GM19324 (cell line): ENCODE data around the gene MYO5A.
"Not testable (repeated sequence)": the region's sequence is repeated elsewhere in the genome, so short reads cannot be mapped to it uniquely, and the experiment has no call there.

Experiments
- ATAC-seq: cut with Tn5 transposase; IDR thresholded peaks from one replicate; pipeline ENCODE4 v1.9.1; 2021; ENCODE audit warnings: mild to moderate bottlenecking, moderate library complexity; ENCODE audit not compliant: unreplicated experiment, low FRiP score

The MYO5A gene

DNA sequence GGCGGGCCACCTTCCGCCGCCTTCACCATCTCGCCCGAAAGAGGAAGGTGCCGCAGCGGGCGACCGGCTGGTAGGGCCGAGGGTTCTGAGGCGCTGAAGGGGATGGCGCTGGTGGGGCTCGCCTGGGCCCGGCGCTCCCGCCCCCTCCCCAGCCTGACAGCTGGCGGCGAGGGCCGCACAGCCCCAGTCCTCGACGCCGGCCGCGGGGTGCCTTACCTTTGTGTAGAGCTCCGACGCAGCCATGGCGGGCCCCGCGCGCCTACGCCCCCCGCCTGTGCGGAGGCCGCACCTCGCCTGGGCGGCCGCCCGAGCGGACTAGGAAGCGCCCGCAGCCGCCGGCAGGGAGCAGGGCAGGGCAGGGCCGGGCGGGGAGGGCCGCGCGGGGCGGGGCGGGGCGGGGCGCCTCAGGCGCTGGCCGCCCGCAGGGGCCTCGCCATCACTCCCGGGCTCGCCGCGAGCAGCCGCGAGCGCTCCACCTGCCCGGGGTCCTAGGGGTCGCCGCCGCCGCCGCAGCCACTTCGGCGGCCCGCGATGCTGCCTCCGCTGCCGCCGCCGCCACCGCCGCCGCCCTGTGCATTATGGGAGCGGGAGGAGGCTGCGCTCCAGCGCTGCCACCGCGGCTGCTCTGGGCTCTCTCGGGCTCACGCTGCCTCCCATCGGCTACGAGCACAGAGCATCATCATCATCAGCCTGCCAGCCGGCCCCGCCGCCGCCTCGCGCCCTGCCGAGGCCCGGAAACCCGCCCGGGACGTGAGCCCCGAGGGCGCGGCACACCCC is at the start of gene MYO5A:
MYO5A (minus strand) TSS at position 317 of the 777 bp plus-strand sequence; CDS start at position 243, 74 bp downstream.
- peak; percentile 85 for ATAC-seq

DNA sequence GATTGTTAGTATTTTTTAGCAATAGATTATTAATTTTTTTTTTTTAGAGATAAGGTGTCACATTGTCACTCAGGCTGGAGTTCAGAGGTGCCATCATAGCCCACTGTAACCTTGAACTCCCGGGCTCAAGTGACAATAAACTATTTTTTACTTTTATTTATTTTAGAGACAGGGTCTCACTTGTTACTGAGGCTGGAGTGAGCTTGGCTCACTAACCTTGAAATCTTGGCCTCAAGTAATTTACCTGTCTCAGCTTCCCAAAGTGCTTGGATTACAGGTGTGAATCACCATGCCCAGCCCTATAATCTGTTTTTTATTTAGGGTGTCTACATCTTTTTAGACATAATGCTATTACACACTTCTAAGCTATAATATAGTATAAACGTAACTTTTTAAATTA is 48.0 kb upstream of the MYO5A start:
- ATAC-seq: no peak

DNA sequence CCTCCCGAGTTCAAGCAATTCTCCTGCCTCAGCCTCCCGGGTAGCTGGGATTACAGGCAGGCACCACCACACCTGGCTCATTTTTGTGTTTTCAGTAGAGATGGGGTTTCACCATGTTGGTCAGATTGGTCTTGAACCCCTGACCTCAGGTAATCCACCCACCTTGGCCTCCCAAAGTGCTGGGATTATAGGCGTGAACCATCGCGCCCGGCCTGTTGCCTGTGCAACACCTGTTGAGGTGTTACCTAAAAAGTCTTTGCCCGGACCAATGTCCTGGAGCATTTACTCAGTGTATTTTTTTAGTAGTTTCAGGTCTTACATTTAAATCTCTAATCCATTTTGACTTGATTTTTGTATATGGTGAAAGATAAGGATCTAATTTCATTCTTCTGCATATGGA is 46.9 kb upstream of the MYO5A start:
- not testable (repeated sequence) for ATAC-seq

DNA sequence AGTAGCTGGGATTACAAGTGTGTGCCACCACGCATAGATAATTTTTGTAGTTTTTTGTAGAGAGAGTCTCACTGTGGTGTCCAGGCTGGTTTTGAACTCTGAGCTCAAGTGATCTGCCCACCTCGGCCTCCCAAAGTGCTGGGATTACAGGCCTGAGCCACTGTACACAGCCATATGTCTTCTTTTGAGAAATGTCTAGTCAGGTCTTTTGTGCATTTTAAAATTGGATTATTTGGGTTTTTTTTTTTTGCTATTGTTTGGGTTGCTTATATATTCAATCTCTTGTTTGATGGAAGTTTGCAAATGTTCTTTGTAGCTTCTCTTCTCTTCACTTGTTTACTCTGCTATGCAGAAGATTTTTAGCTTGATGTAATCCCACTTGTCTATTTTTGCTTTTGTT is 46.4 kb upstream of the MYO5A start:
- ATAC-seq: no peak

DNA sequence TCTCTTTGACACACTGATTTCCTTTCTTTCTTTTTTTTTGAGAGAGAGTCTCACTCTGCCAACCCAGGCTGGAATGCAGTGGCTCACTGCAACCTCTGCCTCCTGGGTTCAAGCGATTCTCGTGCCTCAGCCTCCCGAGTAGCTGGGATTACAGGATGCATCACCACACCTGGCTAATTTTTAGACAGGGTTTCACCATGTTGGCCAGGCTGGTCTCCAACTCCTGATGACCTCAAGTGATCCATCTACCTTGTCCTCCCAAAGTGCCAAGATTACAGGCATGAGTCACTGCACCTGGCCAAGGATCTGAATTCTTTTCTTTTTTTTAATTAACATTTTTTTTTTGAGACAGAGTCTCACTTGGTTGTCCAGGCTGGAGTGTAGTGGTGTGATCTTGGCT is 45.9 kb upstream of the MYO5A start:
- not testable (repeated sequence) for ATAC-seq

DNA sequence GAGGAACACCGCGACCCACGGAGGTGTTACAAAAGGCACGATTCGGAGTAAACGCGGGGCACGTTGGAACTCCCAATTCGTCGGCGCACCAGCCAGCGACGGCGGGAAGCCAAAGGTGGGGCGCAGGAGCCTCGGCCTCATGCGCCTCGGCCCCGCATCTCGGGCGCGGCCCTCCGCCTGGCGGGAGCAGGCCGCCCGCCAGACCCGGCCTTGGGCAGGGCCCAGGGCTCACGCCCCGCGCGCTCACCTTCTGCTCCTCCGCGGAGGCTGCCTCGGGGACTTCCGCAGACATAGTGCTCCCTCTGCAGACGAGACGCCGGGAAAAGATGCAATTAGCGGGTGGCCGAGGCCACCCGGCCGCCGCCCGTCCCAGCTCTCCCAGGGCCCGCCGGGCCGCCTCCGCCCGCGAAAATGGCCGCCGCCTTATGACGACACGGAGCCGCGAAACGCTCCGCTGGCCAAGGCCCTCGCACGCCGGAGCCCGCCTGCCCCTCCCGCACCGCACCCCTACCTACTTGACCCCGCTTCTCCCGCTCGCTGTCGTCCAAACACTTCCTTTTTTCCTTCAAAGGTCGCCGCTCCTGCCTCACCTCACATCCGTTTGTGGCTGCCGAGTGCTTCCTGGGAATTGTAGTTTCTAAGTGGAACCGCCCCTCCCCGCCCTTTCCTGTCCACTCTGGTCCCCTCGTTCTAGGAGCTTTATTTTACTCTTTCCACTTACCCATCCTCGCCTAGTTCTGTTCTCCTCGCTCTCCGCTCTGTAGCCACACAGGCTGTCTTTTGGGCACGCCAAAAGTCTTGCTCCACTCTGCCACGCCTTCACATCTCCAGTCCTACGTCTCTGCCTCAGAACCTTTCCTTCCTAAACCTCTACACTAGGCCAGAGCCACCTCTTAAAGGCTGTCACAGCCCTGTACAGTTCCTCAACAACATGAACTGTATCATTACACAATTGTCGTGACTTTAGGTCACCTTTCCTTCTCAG is 40.2 kb upstream of the MYO5A start, which contains the start of gene ARPP19:
ARPP19 (minus strand) TSS at position 430 of the 985 bp plus-strand sequence; CDS start at position 292, 138 bp downstream.
- peak; percentile 67 for ATAC-seq

DNA sequence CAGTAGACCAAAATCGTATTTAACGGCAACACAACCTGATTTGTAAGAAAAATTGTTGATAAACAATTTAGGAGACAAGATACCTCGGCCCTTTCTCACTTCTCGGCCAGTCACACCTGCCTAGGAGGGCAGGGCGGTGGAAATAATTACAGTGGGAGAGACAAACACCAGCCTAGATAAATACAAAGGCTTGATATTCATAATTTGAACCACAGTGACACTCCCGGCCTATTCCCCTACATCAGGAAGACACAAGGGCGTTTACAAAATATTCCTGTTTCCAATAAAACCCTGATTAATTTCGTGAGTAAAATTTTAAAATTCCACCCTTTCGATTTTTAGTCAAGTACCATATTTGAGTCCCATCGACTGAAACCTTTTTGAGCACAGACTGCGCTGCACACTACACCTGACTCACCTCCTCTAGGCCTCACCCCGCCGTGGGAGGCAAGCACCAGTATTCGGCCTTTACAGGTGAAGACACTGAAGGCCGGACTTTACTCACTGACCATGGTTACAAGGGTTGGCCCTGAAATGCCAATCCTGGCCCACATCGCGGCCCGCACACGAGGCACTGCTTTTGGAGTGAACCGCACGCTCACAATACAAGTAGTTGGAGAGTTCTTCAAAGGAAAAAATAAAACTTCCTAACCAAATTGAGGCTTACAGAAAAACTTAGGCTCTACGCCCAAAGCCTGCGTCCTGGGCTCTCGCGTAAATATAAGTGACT is 39.4 kb upstream of the MYO5A start:
- no peak for ATAC-seq

DNA sequence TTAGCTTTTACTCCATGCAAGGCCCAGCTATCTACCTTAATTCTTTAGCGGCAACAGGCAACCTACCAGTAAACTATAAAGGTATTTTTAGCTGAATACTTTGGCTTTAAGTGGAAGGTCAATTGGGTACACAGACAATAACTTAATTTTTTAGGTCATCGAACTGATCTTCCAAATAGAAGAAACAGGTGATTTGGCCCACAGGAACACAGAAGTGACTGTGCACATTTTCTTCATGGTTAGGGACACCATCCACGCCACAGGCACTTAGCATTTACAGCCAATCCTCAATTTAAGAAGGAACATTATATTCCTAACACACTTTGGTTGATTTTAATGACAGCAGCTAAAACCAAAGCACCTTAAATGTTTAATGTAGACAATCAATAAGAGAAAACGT is 38.2 kb upstream of the MYO5A start:
- ATAC-seq: no peak

DNA sequence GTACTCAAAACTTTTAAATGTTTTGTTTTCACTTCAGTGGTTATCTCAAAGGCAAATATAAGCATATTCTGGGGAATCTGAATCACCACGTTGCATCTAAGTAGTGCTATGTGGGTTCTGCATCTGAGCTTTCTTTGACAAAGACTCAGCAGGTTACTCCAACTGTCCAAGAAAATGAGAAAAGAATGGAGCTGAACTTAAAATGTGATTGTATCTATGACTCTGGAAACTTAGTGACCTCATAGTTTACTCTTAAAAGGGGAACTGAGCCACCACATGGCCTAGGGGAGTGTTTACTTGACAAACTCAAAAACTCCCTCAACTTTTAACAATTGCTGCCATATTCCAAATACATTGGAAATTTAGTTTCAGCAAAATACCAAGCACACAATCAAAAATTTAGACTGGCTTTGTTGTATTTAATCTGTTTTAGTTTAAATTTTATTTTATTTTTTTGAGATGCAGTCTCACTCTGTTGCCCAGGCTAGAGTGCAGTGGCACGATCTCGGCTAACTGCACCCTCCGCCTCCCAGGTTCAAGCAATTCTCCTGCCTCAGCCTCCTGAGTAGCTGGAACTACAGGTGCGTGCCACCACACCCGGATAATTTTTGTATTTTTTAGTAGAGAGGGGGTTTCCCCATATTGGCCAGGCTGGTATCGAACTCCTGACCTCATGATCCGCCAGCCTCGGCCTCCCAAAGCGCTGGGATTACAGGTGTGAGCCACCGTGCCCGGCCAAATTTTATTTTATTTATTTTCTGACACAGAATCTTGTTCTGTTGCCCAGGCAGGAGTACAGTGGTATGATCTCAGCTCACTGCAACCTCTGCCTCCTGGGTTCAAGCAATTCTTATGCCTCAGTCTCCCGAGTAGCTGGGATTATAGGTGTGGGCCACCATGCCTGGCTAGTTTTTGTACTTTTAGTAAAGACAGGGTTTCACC is 37.0 kb upstream of the MYO5A start:
- ATAC-seq: not testable (repeated sequence)

DNA sequence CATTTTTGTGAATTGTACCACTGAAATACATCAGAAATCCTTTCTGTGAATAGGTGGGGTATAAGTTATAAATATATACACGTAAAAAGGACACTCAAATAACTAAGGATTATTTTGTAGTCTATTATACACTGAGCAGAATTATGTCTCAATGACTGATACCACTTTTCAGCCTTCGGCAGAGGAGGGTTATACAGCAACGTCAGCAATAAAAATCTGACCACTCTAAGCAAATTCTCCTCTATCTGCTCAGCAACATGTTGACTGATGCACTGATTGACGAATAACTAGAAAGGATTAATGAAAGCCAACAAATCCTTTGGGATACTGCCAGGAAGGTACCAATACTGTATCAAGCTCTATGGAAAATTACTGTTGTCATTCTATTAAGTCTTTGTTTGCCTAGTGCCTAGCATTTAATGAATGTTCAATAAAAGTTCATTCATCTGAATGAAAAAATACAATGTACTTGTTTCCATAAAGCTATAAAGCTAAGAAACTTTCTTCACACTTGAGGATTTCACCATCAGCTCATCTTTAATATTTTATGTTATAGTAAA is 34.9 kb upstream of the MYO5A start:
- ATAC-seq: no peak

DNA sequence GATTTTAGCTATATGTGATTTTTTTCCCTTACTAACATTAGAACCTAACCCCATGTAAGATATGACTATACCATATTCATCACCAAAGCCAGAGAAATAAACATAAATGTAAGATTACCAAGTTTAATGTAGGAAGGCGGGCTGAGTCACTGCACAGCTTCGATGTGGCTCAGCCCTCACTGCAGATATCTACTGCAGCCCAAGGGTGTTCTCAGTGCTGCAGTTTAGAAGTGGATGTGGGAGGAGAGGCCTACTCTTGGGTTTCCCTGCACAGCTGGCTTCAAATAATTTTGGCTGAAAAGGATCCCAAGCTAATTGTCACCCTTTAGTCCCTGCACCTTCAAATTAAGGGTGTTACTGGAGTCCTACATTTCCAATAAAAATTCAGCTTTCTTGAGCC is 30.9 kb upstream of the MYO5A start:
- ATAC-seq: no peak

DNA sequence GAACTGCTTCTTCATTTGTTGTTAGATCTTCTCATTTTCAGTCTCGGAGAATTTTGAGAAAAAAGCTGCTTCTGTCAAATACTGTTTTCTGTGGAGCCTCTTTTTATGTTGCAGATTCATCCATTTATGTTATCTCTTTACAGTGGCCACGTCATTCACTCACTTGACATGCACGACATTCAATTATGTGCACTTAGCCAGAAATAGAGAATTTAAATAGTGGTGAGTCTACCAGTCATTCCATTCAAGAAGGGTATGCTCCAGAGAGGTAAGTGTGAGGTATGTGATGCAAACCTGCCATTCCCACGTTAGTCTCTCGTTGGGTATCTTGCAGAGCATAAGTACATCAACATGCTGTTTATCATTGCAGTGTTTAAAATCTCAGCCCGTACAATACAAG is 30.3 kb upstream of the MYO5A start:
- no peak for ATAC-seq

DNA sequence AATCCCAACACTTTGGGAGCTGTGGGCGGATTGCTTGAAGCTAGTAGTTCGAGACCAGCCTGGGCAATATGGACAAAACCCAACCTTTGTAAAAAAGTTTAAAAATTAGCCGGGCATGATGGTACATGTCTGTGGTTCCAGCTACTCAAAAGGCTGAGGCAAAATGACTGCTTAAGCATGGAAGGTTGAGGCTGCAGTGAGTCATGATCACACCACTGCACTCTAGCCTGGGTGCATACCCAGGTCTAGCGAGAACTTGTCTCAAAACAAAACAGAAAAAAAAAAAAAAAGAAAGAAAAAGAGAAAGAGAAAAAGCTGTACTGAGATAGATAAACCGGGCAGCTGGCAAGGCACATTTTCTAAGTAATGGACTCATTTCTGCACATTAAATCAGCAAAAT is 29.5 kb upstream of the MYO5A start:
- ATAC-seq: peak; percentile 72

DNA sequence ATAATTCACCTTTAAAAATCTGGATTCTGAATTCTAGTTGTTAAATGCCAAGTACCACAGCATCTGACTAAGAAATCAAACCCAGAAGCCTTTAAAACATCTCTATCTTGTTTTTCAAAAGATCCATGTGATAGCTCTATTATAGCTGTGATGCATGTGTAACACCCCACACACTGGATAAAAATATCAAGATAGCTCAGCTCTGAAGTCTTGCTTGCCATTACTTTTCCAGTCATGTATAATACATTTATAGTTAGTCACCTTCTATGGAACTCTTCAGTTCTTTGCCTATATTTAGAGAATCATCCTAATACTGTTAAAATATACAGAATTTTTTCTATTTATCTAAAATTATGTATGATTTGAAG is 28.6 kb upstream of the MYO5A start:
- no peak for ATAC-seq

DNA sequence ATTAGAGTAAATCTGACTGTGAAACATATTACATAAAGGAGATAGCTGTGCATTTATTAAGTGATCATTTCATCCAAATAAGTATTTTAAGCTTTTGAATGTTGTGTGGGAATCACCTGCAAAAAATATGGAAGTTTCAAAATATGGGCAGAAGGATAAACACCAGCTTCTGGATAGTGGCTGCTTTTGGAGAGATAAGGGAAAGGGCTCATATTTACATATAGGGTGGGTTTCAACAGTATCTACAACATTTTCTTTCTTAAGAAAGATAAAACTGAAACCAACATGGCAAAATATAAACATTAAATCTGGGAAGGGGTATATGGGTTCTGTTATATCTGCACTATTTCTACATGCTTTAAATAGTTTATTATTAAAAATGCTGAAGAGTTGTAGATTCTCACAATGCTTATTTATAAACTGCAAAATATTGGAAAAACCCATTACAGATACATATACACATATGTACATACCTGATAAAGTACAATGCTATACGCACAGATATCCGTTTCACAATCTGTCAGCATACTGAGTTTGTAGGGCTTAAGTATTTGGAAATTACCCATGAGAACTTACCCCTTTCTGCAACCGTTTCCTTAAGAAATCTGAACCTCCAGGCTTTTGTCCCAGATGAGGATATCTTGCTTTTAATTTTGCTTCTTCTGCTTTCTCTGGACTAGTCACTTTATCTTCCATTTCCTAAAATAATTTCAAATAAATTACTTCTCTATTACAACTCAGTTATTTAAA is 28.0 kb upstream of the MYO5A start:
- no peak for ATAC-seq

DNA sequence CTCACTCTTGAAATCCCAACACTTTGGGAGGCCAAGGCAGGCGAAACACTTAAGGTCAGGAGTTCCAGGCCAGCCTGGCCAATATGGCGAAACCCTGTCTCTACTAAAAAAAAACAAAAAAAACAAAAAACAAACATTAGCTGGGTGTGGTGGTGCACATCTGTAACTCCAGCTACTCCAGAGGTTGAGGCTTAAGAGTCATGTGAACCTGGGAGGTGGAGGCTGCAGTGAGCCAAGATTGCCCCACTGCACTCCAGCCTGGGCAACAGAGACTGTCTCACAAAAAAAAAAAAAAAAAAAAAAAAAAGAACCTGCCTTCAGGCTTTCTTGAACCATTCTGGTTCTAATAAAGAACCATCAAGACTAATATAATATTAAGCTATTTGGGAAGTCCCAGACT is 23.6 kb upstream of the MYO5A start:
- ATAC-seq: no peak

DNA sequence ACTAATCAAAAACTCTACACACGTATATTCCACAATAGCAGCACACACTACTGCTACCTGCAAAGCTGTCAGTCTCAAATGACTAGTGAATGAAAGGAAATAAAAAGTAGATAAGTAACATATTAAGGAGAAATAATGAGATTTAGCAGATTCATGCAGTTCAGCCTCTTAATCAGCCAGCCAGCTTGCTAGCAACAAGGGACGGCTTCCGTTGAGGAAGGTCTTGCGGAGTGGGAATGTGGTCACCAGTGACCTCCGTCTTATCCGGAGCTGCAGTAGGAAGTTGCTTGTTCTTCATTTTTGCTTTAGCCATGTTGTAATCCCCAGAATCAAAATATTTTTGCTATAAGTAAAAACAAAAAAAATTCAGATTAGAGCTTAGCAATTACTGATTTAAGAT is 23.1 kb upstream of the MYO5A start:
- no peak for ATAC-seq

DNA sequence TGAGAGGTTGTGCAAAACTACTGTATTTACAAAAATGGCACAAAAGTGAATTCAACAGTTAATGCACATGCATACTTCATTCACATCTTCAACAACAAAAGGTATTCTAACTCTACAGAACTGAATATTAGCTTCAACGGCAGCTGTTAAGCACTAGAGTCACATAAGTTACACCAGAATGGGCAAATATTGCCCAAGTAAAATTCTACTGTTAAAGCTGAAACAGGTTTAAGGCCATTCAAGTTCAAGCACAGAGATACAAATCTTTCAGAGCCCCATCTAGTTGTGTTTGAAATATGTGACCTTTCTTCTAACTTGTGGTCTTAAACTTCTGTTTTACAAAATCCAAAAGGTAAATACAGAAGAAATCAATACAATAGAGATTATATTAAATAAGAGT is 22.5 kb upstream of the MYO5A start:
- ATAC-seq: not testable (repeated sequence)
